AG09319 (cell line): ENCODE results near the gene CARS1.

Source experiments
- DNase-seq: peaks from one replicate; pipeline ENCODE4 v3.0.0-alpha.2; 2010; ENCODE audit warnings: low read depth; ENCODE audit errors: extremely low read depth
- CTCF ChIP-seq: IDR thresholded peaks from 2 replicates; pipeline ENCODE4 v1.5.1; 2011; ENCODE audit warnings: low read depth, mild to moderate bottlenecking, inconsistent platforms, low read length, moderate library complexity

The CARS1 gene

DNA sequence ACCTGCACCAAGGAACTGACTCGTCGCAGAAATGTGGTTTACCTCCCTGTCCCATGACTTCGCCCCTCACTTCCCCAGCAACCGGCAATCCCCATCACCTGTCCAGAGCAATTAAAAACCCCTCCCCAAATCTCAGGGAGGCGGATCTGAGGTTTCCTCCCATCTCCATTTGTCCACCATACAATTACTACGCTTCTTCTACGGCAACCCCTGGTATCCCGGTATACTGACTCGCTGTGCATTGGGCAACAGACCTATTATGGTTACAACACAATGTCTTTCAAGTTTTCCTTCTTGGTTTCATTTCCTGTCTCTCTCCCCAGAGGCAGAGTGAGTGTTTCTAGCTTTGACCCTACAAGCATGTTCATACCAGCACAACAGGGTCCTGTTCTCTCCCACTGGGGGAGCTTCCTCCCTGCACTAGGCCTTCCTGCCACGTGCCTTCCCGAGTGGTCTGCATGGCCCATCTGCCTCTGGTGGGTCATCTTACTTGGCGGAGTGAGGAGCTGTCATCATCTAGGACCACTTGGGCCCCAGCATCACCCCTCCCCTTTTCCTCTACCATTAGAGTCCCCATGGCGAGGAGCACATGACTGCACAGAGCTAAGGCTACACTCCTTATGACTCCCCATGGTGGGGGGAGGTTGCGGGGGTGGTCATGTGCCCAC, 34.8 kb downstream of the CARS1 start:
- TF ChIP-seq CTCF = no peak
- peak; percentile 31 for DNase-seq

- TF ChIP-seq CTCF = peak; percentile 22; the same call in 1 of the 2 replicates
- no peak for DNase-seq
These were observed 36.1 kb downstream of the CARS1 start for GRCh38 chr11:3021125-3021524.

GRCh38 chr11:3020011-3020410, 37.2 kb downstream of the CARS1 start:
- no peak for TF ChIP-seq CTCF
- DNase-seq = no peak

DNA sequence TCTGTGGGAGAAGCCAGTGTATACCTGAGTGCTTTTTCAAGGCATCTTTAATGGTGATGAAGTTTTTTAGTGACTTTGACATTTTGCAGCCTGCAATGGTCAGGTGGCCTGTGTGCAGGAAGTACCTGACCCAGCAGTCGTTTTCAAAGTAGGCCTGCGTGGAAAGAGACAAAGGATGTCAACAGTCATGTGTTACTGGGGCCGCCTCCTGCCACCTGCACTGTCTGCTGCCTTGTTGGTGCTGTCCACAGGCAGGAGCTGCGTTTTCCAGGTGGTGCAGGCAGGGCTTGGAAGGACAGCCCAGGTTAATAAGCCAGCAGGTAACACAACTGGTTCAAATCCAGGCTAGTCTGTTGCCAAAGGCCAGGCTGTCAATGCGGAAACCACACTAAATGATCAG, 38.6 kb downstream of the CARS1 start:
- no peak for TF ChIP-seq CTCF
- no peak for DNase-seq

- DNase-seq = no peak
- no peak for TF ChIP-seq CTCF
These were observed 40.4 kb downstream of the CARS1 start for GRCh38 chr11:3016861-3017260.

GRCh38 chr11:3015796-3016195, 41.4 kb downstream of the CARS1 start:
- no peak for DNase-seq
- TF ChIP-seq CTCF = no peak

GRCh38 chr11:3014943-3015342, 42.3 kb downstream of the CARS1 start:
- TF ChIP-seq CTCF = no peak

More at GRCh38 chr11:3014943-3015342, 42.3 kb downstream of the CARS1 start:
- DNase-seq = no peak
